B cell (primary cell): ENCODE data around the gene MAGIX. TPM values are rescaled to one million over a fixed set of nuclear protein-coding genes. Genes with fewer than 3 reads are reported as not detected.

Experiments used
- ATAC-seq: fragments of 200-7000 bp; cut with Tn5 transposase; one replicate; pipeline ENCODE4 v1.10.0; 2021; ENCODE audit warnings: low read depth, mild to moderate bottlenecking, moderate number of reproducible peaks, moderate library complexity
- CTCF ChIA-PET: fragments of 350-600 bp; sonication (Branson Sonifier 250); formaldehyde crosslinking; loops from one replicate; lab custom pipeline; 2021; ENCODE audit warnings: antibody characterized with exemption, inconsistent platforms; lab: Charles Lee
- POLR2A ChIA-PET: fragments of 350-600 bp; sonication (Branson Sonifier 250); formaldehyde crosslinking; loops from one replicate; lab custom pipeline; 2021; ENCODE audit warnings: antibody characterized with exemption; lab: Charles Lee
- DNase-seq: peaks from one replicate; pipeline ENCODE4 v3.0.0; 2013
- H2AFZ ChIP-seq: 2 replicates; pipeline ENCODE4 v1.6.1; 2012; ENCODE audit warnings: mild to moderate bottlenecking, low read depth, low read length; ENCODE audit not compliant: insufficient read depth, poor library complexity, severe bottlenecking
- H3K27ac ChIP-seq, 2 donors: 1 replicate in 1 of 2; 2 replicates in 1 of 2; pipeline ENCODE4 v1.5.1; 2012 to 2013; ENCODE audit warnings: low read length in 2 of 2, mild to moderate bottlenecking in 2 of 2, moderate library complexity in 1 of 2
- H3K27me3 ChIP-seq, 4 experiments: fragments of 200-600 bp in 1 of 4; sonication (generic) in 1 of 4; replicated peaks in 1 of 4; 1 replicate in 2 of 4; 2 replicates in 2 of 4; pipeline versions ENCODE4 v1.6.1 to v1.7.0; 2013 to 2016; ENCODE audit warnings: low read length in 3 of 4, mild to moderate bottlenecking in 2 of 4, mixed read lengths in 1 of 4, moderate library complexity in 1 of 4; ENCODE audit not compliant: insufficient read depth in 4 of 4, control insufficient read depth in 3 of 4; ENCODE audit errors: control extremely low read depth in 1 of 4
- H3K36me3 ChIP-seq, 2 experiments: replicated peaks in 1 of 2; 1 replicate in 1 of 2; 2 replicates in 1 of 2; pipeline versions ENCODE4 v1.6.1 to v1.7.1; 2013; ENCODE audit warnings: low read length in 1 of 2; ENCODE audit not compliant: insufficient read depth in 2 of 2, control insufficient read depth in 1 of 2; ENCODE audit errors: control extremely low read depth in 1 of 2, extremely low read depth in 1 of 2
- H3K4me1 ChIP-seq, 2 donors: fragments of 200-600 bp in 1 of 2; sonication (generic) in 1 of 2; 1 replicate in 1 of 2; 2 replicates in 1 of 2; pipeline versions ENCODE4 v1.5.1 to v1.6.1; 2013 to 2017; ENCODE audit warnings: low read length in 2 of 2; ENCODE audit not compliant: control insufficient read depth in 2 of 2, insufficient read depth in 2 of 2
- H3K4me2 ChIP-seq: replicated peaks from 2 replicates; pipeline ENCODE3; 2012; ENCODE audit warnings: mild to moderate bottlenecking, low read depth, low read length; ENCODE audit not compliant: poor library complexity, severe bottlenecking
- H3K4me3 ChIP-seq, 5 experiments: fragments of 200-600 bp in 1 of 5; sonication (generic) in 1 of 5; 1 replicate in 3 of 5; 2 replicates in 2 of 5; pipeline versions ENCODE4 v1.5.1 to v1.7.0; 2011 to 2016; ENCODE audit warnings: low read length in 4 of 5, mild to moderate bottlenecking in 4 of 5, low read depth in 2 of 5, control low read depth in 1 of 5, moderate library complexity in 1 of 5; ENCODE audit not compliant: insufficient read depth in 1 of 5; ENCODE audit errors: control extremely low read depth in 1 of 5, extremely low read depth in 1 of 5
- H3K79me2 ChIP-seq: fragments of 200-600 bp; sonication (generic); one replicate; pipeline ENCODE4 v1.6.0; 2016; ENCODE audit warnings: low read length; ENCODE audit not compliant: control insufficient read depth, insufficient read depth
- H3K9ac ChIP-seq: fragments of 200-600 bp; sonication (generic); 2 replicates; pipeline ENCODE4 v1.6.1; 2017; ENCODE audit warnings: mild to moderate bottlenecking, low read length, moderate library complexity
- H3K9me3 ChIP-seq, 3 donors: one replicate each; pipeline versions ENCODE4 v1.6.1 to v1.7.1; 2013; ENCODE audit warnings: low read length in 2 of 3; ENCODE audit not compliant: control insufficient read depth in 2 of 3, insufficient read depth in 1 of 3; ENCODE audit errors: control extremely low read depth in 1 of 3
- H4K20me1 ChIP-seq: 2 replicates; pipeline ENCODE4 v1.6.0; 2012; ENCODE audit warnings: mild to moderate bottlenecking, low read length; ENCODE audit not compliant: insufficient read depth, control insufficient read depth, poor library complexity, severe bottlenecking
- H3K27ac Mint-ChIP-seq: one replicate; pipeline ENCODE4 v1.8.0; 2021; ENCODE audit warnings: mixed read lengths
- H3K27me3 Mint-ChIP-seq: one replicate; pipeline ENCODE4 v1.8.0; 2021; ENCODE audit warnings: mixed read lengths
- H3K4me1 Mint-ChIP-seq: one replicate; pipeline ENCODE4 v1.8.0; 2021; ENCODE audit warnings: mixed read lengths
- H3K4me3 Mint-ChIP-seq: one replicate; pipeline ENCODE4 v1.8.0; 2021; ENCODE audit warnings: mixed read lengths
- H3K9me3 Mint-ChIP-seq: one replicate; pipeline ENCODE4 v1.8.0; 2022; ENCODE audit warnings: mixed read lengths; ENCODE audit not compliant: insufficient read depth
- EZH2 ChIP-seq: IDR thresholded peaks from 2 replicates; pipeline ENCODE4 v1.6.1; 2012; ENCODE audit warnings: borderline replicate concordance, low read depth, mild to moderate bottlenecking, moderate library complexity, low read length; ENCODE audit not compliant: insufficient read depth, poor library complexity, severe bottlenecking
- WGBS: methylation state at CpG from one replicate; pipeline ENCODE4 v1.1.5; 2013; ENCODE audit warnings: missing lambda C conversion rate; ENCODE audit not compliant: insufficient coverage; 5-methylcytosine and 5-hydroxymethylcytosine counted together
- intact Hi-C: fragments of 100-400 bp; cut with micrococcal nuclease; formaldehyde crosslinking; loops from one replicate; pipeline ENCODE4 v1.10.0; 2022
- polyA plus RNA-seq: library from polyadenylated mRNA; depleted of rRNA; stranded (reverse); fragments of >200 nt; gene quantifications from 2 replicates; pipeline ENCODE4 v1.2.3, GENCODE V29; 2012
- total RNA-seq, 2 donors: library from RNA; stranded (reverse); fragments of 120-200 nt in 1 of 2; gene quantifications; 1 replicate in 1 of 2; 2 replicates in 1 of 2; pipeline versions ENCODE4 v1.2.3 to v1.2.4, GENCODE V29; 2013 to 2022
- TF ChIP-seq, protein P1 (sequence below): fragments of 200-600 bp; IDR thresholded peaks from one replicate; pipeline ENCODE4 v1.8.0; 2022; ENCODE audit warnings: antibody characterized with exemption, mild to moderate bottlenecking

Gene MAGIX
- total and polyA plus RNA-seq, 2 donors (not counting 1 experiment from before 2014, with no cell fraction given), result 1.2 to 2.4 TPM

DNA sequence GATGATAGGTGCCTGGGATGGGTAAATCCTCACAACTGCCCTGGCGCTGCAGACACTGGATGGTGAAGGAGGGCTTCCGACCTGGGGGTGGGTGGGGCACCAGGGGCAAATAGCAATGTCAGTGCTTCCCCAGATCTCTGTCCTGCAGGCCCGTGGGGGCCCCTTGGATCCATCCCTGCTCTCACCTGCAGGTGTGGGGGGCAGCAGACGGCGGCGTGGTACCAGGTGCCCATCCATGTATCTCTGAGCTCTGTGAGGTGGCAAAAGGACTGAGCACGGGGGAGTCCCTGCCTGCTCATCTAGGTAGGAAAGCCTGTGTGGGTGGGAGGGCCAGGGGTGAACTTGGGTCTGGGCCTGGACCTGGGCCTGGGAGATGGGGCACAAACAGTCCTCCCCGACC, 44.0 kb downstream of the MAGIX start:
- Histone ChIP-seq H3K4me2 (no peak overlapping the region), H3K27me3 (no peaks in the 10 kb centered on the region), H3K9ac (no peak overlapping the region), H3K79me2 (no peaks in the 10 kb centered on the region), H4K20me1 (no peaks in the 10 kb centered on the region), H3K9me3 (no peaks in the 10 kb centered on the region), H3K4me1 (no peaks in the 10 kb centered on the region), H3K36me3 (no peaks in the 10 kb centered on the region), H3K27ac (no peak overlapping the region), H2AFZ (no peak overlapping the region), H3K4me3 (no peak overlapping the region)
- H3K27me3 Mint-ChIP-seq, result no peaks in the 10 kb centered on the region
- no peak overlapping the region for H3K27ac Mint-ChIP-seq
- no peaks in the 10 kb centered on the region for H3K4me1 Mint-ChIP-seq
- no peaks in the 10 kb centered on the region for H3K9me3 Mint-ChIP-seq
- TF ChIP-seq, protein P1, sequence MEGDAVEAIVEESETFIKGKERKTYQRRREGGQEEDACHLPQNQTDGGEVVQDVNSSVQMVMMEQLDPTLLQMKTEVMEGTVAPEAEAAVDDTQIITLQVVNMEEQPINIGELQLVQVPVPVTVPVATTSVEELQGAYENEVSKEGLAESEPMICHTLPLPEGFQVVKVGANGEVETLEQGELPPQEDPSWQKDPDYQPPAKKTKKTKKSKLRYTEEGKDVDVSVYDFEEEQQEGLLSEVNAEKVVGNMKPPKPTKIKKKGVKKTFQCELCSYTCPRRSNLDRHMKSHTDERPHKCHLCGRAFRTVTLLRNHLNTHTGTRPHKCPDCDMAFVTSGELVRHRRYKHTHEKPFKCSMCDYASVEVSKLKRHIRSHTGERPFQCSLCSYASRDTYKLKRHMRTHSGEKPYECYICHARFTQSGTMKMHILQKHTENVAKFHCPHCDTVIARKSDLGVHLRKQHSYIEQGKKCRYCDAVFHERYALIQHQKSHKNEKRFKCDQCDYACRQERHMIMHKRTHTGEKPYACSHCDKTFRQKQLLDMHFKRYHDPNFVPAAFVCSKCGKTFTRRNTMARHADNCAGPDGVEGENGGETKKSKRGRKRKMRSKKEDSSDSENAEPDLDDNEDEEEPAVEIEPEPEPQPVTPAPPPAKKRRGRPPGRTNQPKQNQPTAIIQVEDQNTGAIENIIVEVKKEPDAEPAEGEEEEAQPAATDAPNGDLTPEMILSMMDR, result no peak
- no peak for TF ChIP-seq EZH2
- CTCF ChIA-PET, result no interaction called here
- no peak overlapping the region for H3K4me3 Mint-ChIP-seq
- no peak for ATAC-seq
- DNase-seq, result no peak
- POLR2A ChIA-PET, result no interaction called here
- intact Hi-C loops, result no loop called here
- 92% methylated on average over 2 of the region's 8 CpGs for WGBS

DNA sequence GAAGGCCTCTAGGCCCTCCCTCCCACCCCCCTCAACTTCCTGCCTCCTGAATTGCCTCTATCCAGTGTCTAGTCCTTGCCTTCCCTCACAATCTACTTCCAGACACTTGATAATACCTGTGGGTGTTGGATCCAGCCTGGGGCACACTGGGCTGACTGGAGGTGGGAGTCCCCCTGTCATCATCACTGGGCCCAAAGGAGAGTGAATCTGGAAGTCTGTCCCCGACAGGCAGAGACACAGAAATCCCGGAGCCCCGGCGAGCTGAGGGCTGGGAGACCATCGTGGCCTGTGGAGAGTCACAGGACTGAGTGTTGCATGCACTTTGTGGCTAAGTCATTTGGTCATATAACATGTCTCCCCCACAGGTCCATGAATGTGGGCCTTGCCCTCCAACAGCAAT, 45.8 kb downstream of the MAGIX start:
- intact Hi-C loops, result no loop called here
- Histone ChIP-seq H3K4me3 (no peak overlapping the region), H3K9ac (no peak overlapping the region), H3K79me2 (no peaks in the 10 kb centered on the region), H3K27me3 (no peaks in the 10 kb centered on the region), H3K4me1 (no peaks in the 10 kb centered on the region), H3K36me3 (no peaks in the 10 kb centered on the region), H3K9me3 (no peaks in the 10 kb centered on the region), H2AFZ (no peak overlapping the region), H3K27ac (no peak overlapping the region), H3K4me2 (no peak overlapping the region), H4K20me1 (no peaks in the 10 kb centered on the region)
- H3K27me3 Mint-ChIP-seq, result no peaks in the 10 kb centered on the region
- CTCF ChIA-PET, result no interaction called here
- ATAC-seq, result no peak
- no peaks in the 10 kb centered on the region for H3K9me3 Mint-ChIP-seq
- POLR2A ChIA-PET, result interaction anchor here (0.6 kb wide), 1 partner anchor 687 kb away, joined by 4 read pairs; the partner anchor contains the start of gene EBP
- H3K4me3 Mint-ChIP-seq, result no peak overlapping the region
- H3K27ac Mint-ChIP-seq, result no peak overlapping the region
- no peaks in the 10 kb centered on the region for H3K4me1 Mint-ChIP-seq
- DNase-seq, result no peak
- TF ChIP-seq, protein P1, result no peak
- no peak for TF ChIP-seq EZH2
- no CpG with 5 or more reads among the region's 5 CpGs for WGBS
